BE2C (cell line): ENCODE results near the gene ARID4B.
"Not testable (repeated sequence)": the region's sequence is repeated elsewhere in the genome, so short reads cannot be mapped to it uniquely, and the experiment has no call there.

Source experiments
- DNase-seq: peaks from one replicate; pipeline ENCODE4 v3.0.0-alpha.2; 2020
- H3K27me3 ChIP-seq: fragments of 250-450 bp; sonication (Bioruptor Pico); 2 replicates; pipeline ENCODE4 v1.5.1; 2020; ENCODE audit warnings: mild to moderate bottlenecking
- H3K36me3 ChIP-seq: fragments of 250-450 bp; sonication (Bioruptor Pico); 2 replicates; pipeline ENCODE4 v1.5.1; 2020; ENCODE audit warnings: mild to moderate bottlenecking
- H3K4me1 ChIP-seq: fragments of 250-450 bp; sonication (Bioruptor Pico); 2 replicates; pipeline ENCODE4 v1.5.1; 2020
- H3K4me3 ChIP-seq: 2 replicates; pipeline ENCODE4 v1.5.1; 2011; ENCODE audit warnings: low read depth, low read length
- H3K9me3 ChIP-seq: fragments of 250-450 bp; sonication (Bioruptor Pico); 2 replicates; pipeline ENCODE4 v1.5.1; 2020
- TF ChIP-seq, protein P1 (sequence below): IDR thresholded peaks from 2 replicates; pipeline ENCODE4 v1.5.1; 2012; ENCODE audit warnings: mild to moderate bottlenecking, low read depth, low read length

Gene ARID4B

DNA sequence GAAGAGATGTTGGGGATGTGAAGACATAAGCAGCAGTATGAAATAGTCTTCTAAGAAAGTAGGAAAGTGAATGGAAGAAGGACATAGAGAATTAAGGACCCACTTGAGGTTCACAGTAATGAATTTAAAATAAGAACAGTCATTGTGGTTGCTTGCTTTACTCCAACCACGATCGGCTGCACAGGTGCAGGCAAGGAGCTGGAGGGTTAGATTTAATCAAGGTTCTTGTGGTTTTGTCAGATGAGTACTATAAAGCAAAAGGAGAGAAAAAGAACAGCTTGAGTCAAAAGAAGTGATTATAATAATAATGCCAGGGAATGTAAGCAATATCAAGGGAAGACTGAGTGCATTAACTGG lies 120.8 kb downstream of the ARID4B start:
- H3K9me3 ChIP-seq, result no peaks in the 10 kb centered on the region
- H3K36me3 ChIP-seq, result peaks cover 18% of the 10 kb centered on the region
- no peak for DNase-seq
- H3K4me3 ChIP-seq, result no peak overlapping the region
- TF ChIP-seq, protein P1, sequence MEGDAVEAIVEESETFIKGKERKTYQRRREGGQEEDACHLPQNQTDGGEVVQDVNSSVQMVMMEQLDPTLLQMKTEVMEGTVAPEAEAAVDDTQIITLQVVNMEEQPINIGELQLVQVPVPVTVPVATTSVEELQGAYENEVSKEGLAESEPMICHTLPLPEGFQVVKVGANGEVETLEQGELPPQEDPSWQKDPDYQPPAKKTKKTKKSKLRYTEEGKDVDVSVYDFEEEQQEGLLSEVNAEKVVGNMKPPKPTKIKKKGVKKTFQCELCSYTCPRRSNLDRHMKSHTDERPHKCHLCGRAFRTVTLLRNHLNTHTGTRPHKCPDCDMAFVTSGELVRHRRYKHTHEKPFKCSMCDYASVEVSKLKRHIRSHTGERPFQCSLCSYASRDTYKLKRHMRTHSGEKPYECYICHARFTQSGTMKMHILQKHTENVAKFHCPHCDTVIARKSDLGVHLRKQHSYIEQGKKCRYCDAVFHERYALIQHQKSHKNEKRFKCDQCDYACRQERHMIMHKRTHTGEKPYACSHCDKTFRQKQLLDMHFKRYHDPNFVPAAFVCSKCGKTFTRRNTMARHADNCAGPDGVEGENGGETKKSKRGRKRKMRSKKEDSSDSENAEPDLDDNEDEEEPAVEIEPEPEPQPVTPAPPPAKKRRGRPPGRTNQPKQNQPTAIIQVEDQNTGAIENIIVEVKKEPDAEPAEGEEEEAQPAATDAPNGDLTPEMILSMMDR, result no peak
- no peaks in the 10 kb centered on the region for H3K27me3 ChIP-seq
- H3K4me1 ChIP-seq, result no peaks in the 10 kb centered on the region

DNA sequence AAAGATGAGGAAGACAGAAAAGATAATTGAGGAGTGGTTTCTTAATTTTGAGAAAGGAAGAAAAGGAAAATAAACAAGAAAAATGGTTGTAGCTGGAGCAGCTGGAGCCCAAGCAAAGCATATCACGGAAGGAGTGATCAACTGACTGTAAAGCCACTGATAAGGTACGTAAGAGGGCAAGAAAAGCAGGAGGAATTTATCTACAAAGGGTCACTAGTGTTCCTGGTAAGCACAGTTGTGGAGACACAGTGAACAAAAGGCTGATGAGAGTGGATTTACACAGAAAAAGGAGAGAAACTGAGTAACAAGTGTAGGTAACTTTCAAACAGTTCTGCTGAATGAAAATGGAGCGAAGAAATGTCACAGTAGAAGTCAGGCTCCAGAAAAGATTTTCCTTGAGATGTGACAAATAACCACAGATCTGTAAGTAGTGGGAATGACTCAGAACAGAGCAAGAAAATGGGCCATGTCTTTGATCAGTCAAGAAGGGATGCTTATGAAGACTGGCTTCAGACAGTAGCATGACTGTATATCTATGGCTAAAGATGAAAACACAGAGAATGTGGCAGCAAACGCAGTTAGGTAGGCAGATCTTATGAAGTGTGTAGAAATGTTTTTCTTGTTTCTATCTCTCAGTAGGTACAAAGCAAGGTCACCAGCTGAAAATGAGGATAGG lies 121.3 kb downstream of the ARID4B start:
- H3K36me3 ChIP-seq, result peaks cover 15% of the 10 kb centered on the region
- H3K4me3 ChIP-seq, result no peak overlapping the region
- no peak for DNase-seq

DNA sequence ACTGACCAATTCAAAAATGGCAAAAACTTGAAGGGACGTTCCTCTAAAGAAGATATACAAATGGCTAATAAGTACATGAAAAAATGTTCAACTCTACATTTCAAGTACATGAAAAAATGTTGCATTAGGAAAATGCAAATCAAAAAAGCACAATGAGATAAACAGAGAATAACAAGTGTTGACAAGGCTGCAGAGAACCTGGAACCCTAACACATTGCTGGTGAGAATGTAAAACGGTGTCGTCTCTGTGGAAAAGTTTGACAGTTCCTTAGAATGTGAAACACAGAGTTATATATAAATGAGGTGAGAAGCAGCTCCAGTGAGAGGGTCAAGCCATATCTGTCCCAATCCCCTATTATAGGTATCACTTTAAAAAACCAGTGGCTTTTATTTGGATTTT lies 122.3 kb downstream of the ARID4B start:
- Histone ChIP-seq H3K27me3 (no peaks in the 10 kb centered on the region), H3K4me3 (no peak overlapping the region), H3K4me1 (no peaks in the 10 kb centered on the region), H3K36me3 (peaks cover 9% of the 10 kb centered on the region), H3K9me3 (no peaks in the 10 kb centered on the region)
- no peak for DNase-seq
- TF ChIP-seq, protein P1, result no peak

More for the DNA sequence above, 121.3 kb downstream of the ARID4B start:
- no peaks in the 10 kb centered on the region for H3K4me1 ChIP-seq
- H3K9me3 ChIP-seq, result no peaks in the 10 kb centered on the region
- H3K27me3 ChIP-seq, result no peaks in the 10 kb centered on the region
- TF ChIP-seq, protein P1, result no peak

DNA sequence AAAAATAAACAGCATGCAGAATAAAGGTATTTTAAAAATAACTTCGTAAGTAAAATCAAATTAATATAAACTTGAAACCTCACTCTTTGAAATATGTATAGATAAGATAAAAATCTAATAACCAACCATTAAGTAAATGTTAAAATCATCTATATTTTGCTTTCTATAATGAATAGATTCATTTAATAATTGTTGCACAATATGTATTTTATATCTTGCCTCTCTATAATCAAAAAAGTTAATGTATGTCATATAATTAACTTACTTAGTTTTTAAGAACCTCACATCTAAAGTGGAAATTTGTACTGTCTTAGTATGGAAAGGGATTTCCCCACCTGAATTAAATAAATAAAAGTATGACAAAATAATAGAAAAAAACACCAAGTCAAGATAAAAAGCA lies 124.6 kb downstream of the ARID4B start:
- TF ChIP-seq, protein P1, result no peak
- Histone ChIP-seq H3K36me3 (no peaks in the 10 kb centered on the region; the same call in 1 of the 2 replicates), H3K4me3 (no peak overlapping the region), H3K27me3 (no peaks in the 10 kb centered on the region), H3K4me1 (no peaks in the 10 kb centered on the region), H3K9me3 (no peaks in the 10 kb centered on the region)
- DNase-seq, result no peak

DNA sequence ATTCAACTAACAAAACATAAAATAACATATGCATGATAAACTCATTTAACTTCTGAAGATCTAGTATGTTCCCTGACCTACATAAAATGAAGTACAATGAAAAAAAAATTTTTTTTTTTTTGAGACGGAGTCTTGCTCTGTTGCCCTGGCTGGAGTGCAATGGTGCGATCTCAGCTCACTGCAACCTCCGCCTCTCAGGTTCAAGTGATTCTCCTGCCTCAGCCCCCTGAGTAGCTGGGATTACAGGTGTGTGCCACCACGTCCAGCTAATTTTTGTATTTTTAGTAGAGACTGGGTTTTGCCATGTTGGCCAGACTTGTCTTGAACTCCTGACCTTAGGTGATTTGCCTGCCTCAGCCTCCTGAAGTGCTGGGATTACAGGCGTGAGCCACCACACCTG lies 125.5 kb downstream of the ARID4B start:
- DNase-seq, H3K9me3 ChIP-seq, H3K36me3 ChIP-seq, H3K4me3 ChIP-seq, H3K27me3 ChIP-seq, H3K4me1 ChIP-seq: not testable (repeated sequence)

DNA sequence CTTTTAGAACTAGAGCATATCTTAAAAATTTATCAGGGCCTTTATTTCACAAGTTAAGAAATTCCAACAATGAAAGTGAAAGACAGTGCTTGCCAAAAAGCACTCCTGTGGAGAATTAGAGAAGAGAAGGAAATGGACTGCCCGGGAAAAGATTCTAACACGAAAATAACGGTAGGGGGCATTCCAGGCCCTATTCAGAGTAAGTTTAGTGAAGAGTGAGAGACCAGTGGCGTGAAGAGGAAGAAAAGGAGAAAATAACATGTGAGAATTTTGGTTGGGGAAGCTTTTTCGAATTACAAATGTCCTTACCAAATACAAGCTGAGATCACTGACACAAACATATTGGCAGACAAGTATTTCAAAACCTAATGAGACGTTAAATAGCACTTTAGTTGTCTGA lies 128.5 kb downstream of the ARID4B start:
- TF ChIP-seq, protein P1, result no peak

DNA sequence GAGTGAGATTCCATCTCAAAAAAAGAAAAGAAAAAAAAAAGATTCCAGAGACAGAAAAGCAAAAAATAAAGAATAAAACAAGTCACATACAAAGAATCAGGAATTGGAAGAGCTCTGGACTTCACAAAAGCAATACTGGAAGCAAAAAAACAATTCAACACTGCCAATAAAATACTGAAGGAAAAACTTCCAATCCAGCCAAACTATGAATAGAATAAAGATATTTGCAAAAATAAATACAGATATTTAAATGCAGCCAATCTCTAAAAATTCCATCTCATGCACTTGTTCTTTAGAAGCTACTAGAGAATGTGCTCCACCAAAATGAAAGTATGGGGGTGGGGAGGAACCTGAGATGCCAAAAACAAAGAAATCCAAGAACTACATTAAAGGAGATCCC lies 137.5 kb downstream of the ARID4B start:
- TF ChIP-seq, protein P1, result no peak
- Histone ChIP-seq H3K36me3 (peaks cover 45% of the 10 kb centered on the region), H3K4me3 (no peak overlapping the region), H3K9me3 (no peaks in the 10 kb centered on the region), H3K27me3 (no peaks in the 10 kb centered on the region), H3K4me1 (no peaks in the 10 kb centered on the region)
- no peak for DNase-seq

More for the DNA sequence above, 128.5 kb downstream of the ARID4B start:
- Histone ChIP-seq H3K27me3 (no peaks in the 10 kb centered on the region), H3K9me3 (no peaks in the 10 kb centered on the region), H3K36me3 (peaks cover 22% of the 10 kb centered on the region), H3K4me1 (no peaks in the 10 kb centered on the region), H3K4me3 (no peak overlapping the region)
- DNase-seq, result no peak
